ENCODE results near the gene DEFB131A.
"Not testable (repeated sequence)": the region's sequence is repeated elsewhere in the genome, so short reads cannot be mapped to it uniquely, and the experiment has no call there.

DNA sequence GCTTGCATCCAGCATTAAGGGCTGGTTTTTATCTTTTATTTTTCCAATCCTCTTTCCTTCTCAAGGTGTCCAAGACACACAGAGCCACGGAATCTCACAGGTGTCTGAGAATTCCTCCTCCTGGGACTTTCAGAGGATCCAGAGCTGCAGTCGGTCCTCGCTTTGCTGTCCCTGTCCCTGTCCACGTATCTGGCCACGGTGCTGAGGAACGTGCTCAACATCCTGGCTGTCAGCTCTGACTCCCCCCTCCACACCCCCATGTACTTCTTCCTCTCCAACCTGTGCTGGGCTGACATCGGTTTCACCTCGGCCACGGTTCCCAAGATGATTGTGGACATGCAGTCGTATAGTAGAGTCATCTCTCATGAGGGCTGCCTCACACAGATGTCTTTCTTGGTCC, 39.5 kb downstream of the DEFB131A start:
- TF ChIP-seq, protein P1, sequence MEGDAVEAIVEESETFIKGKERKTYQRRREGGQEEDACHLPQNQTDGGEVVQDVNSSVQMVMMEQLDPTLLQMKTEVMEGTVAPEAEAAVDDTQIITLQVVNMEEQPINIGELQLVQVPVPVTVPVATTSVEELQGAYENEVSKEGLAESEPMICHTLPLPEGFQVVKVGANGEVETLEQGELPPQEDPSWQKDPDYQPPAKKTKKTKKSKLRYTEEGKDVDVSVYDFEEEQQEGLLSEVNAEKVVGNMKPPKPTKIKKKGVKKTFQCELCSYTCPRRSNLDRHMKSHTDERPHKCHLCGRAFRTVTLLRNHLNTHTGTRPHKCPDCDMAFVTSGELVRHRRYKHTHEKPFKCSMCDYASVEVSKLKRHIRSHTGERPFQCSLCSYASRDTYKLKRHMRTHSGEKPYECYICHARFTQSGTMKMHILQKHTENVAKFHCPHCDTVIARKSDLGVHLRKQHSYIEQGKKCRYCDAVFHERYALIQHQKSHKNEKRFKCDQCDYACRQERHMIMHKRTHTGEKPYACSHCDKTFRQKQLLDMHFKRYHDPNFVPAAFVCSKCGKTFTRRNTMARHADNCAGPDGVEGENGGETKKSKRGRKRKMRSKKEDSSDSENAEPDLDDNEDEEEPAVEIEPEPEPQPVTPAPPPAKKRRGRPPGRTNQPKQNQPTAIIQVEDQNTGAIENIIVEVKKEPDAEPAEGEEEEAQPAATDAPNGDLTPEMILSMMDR (IDR thresholded peaks at IDR 0.05; ENCODE audit: low read length): not testable (repeated sequence)
- not testable (repeated sequence) for TF ChIP-seq EZH2 (optimal IDR thresholded peaks at IDR 0.05; ENCODE audit: low read depth, low read length); EZH2phosphoT487 (IDR thresholded peaks at IDR 0.05; ENCODE audit: low read length)
